Caco-2 (cell line): ENCODE measurements around the gene MAPK8IP3. TPM values are rescaled to one million over a fixed set of nuclear protein-coding genes. Genes with fewer than 3 reads are reported as not detected.
A peak's percentile ranks its signal among the peaks of the same experiment; 100 is the strongest.

ENCODE experiments used
- BruUV-seq: library from RNA; stranded (reverse); fragments of 400-500 nt; replicated peaks from 2 replicates; lab custom pipeline; 2021; lab: Mats Ljungman, UMichigan
- CTCF ChIA-PET: fragments of 300-600 bp; sonication (Branson Sonifier 250); formaldehyde crosslinking; loops from one replicate; lab custom pipeline; 2022; ENCODE audit warnings: antibody characterized with exemption; lab: Charles Lee
- POLR2A ChIA-PET: fragments of 300-600 bp; sonication (Branson Sonifier 250); formaldehyde crosslinking; loops from one replicate; lab custom pipeline; 2022; ENCODE audit warnings: antibody characterized with exemption; lab: Charles Lee
- DNase-seq, 2 experiments: peaks; one replicate each; pipeline versions ENCODE4 v3.0.0 to v3.0.0-alpha.2; 2020 to 2022
- H3K27me3 ChIP-seq: replicated peaks from 2 replicates; pipeline ENCODE4 v1.6.0; 2011; ENCODE audit warnings: low read length; ENCODE audit not compliant: control insufficient read depth, insufficient read depth
- H3K36me3 ChIP-seq: 2 replicates; pipeline ENCODE4 v1.5.1; 2011; ENCODE audit warnings: low read length; ENCODE audit not compliant: control insufficient read depth, insufficient read depth
- H3K4me1 ChIP-seq: fragments of 250-450 bp; sonication (Bioruptor Pico); 2 replicates; pipeline ENCODE4 v1.5.1; 2020; ENCODE audit warnings: mild to moderate bottlenecking
- H3K4me3 ChIP-seq: 2 replicates; pipeline ENCODE4 v1.5.1; 2011; ENCODE audit warnings: low read depth, mild to moderate bottlenecking, control low read depth, low read length
- H3K9me3 ChIP-seq: fragments of 250-450 bp; sonication (Bioruptor Pico); 2 replicates; pipeline ENCODE4 v1.5.1; 2020; ENCODE audit warnings: mild to moderate bottlenecking, moderate library complexity
- H3K27ac Mint-ChIP-seq: one replicate; pipeline ENCODE4 v1.8.0; 2022; ENCODE audit warnings: mixed read lengths; ENCODE audit not compliant: unreplicated experiment
- H3K27me3 Mint-ChIP-seq: one replicate; pipeline ENCODE4 v1.8.0; 2022; ENCODE audit warnings: mixed read lengths; ENCODE audit not compliant: insufficient read depth, unreplicated experiment
- H3K36me3 Mint-ChIP-seq: one replicate; pipeline ENCODE4 v1.8.0; 2022; ENCODE audit warnings: mild to moderate bottlenecking, mixed read lengths; ENCODE audit not compliant: insufficient read depth, unreplicated experiment
- H3K4me1 Mint-ChIP-seq: one replicate; pipeline ENCODE4 v1.8.0; 2022; ENCODE audit warnings: low read depth, mixed read lengths; ENCODE audit not compliant: unreplicated experiment
- H3K4me3 Mint-ChIP-seq: one replicate; pipeline ENCODE4 v1.8.0; 2022; ENCODE audit warnings: mild to moderate bottlenecking, moderate library complexity, mixed read lengths; ENCODE audit not compliant: unreplicated experiment
- H3K9me3 Mint-ChIP-seq: one replicate; pipeline ENCODE4 v1.8.0; 2022; ENCODE audit warnings: mixed read lengths; ENCODE audit not compliant: unreplicated experiment
- CTCF ChIP-seq, 2 experiments: fragments of 200-600 bp in 1 of 2; IDR thresholded peaks; 1 replicate in 1 of 2; 2 replicates in 1 of 2; pipeline versions ENCODE4 v1.5.1 to v1.8.0; 2011 to 2022; ENCODE audit warnings: antibody characterized with exemption in 1 of 2, control low read depth in 1 of 2, inconsistent platforms in 1 of 2, low read depth in 1 of 2, low read length in 1 of 2, mild to moderate bottlenecking in 1 of 2, moderate library complexity in 1 of 2; ENCODE audit not compliant: insufficient read depth in 1 of 2, severe bottlenecking in 1 of 2, unreplicated experiment in 1 of 2
- intact Hi-C: fragments of 100-400 bp; cut with micrococcal nuclease; formaldehyde crosslinking; loops from one replicate; pipeline ENCODE4 v1.10.0; 2022; ENCODE audit not compliant: unreplicated experiment
- total RNA-seq: library from RNA; stranded (reverse); gene quantifications from 2 replicates; pipeline ENCODE4 v1.2.3, GENCODE V29; 2022

The MAPK8IP3 gene
- total RNA-seq, 1 experiment from 2014 or later = 60.5 TPM

DNA sequence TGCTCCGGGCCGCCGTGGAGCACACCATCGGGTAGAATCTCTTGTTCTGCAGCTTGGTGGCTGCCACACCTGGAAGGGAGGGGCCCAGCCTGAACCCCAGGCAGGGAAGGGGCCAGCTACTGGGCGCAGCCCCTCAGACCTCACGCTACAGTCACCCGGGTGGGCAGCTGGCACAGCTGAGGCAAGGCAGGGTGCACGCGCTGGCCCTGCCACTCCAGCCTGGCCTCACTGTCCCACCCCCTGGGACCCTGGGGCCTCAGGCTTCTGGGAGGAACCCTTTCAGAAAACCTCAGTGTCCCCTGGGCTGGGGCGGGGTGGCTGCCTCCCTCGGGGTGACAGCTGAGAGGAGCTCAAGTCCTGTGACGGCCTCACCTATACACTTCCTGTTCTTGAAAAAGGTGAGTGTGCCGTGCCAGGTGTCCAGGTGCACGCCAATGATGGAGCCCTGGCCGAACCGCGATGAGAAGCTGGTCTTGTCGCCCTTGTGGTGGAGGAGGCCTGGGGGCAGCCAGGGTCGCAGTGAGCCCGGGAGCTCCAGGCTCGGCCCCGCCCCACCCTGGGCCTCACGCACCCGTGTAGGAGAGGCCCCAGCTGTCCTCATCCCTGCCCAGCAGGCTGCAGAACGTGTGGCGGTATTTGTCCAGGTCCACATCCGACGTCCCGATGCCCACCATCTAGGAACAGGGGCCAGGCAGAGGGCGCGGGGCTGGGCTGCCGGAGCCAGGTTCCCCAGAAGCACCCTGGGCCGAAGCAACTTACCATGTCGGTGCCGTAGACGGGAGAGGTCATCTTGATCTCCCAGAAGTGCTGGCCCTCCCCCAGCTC lies 71.6 kb downstream of the MAPK8IP3 start:
- Histone ChIP-seq H3K4me1 (peaks cover 15% of the 10 kb centered on the region), H3K27me3 (no peaks in the 10 kb centered on the region), H3K36me3 (no peaks in the 10 kb centered on the region), H3K9me3 (no peaks in the 10 kb centered on the region), H3K4me3 (no peak overlapping the region)
- no peak for TF ChIP-seq CTCF (IDR thresholded peaks at IDR 0.05; ENCODE audit: insufficient read depth in 1 of 2, low read depth in 1 of 2, low read length in 1 of 2, severe bottlenecking in 1 of 2, unreplicated experiment in 1 of 2)
- no peaks in the 10 kb centered on the region for H3K9me3 Mint-ChIP-seq
- ChIA-PET POLR2A (no interaction called here), CTCF (no interaction called here)
- intact Hi-C loops = no loop called here
- no peak overlapping the region for H3K4me3 Mint-ChIP-seq
- no peaks in the 10 kb centered on the region for H3K27me3 Mint-ChIP-seq
- H3K36me3 Mint-ChIP-seq = peaks cover 83% of the 10 kb centered on the region
- no peak overlapping the region for H3K27ac Mint-ChIP-seq
- H3K4me1 Mint-ChIP-seq = peaks cover 8% of the 10 kb centered on the region
- no TSS peak for BruUV-seq
- no peak for DNase-seq

DNA sequence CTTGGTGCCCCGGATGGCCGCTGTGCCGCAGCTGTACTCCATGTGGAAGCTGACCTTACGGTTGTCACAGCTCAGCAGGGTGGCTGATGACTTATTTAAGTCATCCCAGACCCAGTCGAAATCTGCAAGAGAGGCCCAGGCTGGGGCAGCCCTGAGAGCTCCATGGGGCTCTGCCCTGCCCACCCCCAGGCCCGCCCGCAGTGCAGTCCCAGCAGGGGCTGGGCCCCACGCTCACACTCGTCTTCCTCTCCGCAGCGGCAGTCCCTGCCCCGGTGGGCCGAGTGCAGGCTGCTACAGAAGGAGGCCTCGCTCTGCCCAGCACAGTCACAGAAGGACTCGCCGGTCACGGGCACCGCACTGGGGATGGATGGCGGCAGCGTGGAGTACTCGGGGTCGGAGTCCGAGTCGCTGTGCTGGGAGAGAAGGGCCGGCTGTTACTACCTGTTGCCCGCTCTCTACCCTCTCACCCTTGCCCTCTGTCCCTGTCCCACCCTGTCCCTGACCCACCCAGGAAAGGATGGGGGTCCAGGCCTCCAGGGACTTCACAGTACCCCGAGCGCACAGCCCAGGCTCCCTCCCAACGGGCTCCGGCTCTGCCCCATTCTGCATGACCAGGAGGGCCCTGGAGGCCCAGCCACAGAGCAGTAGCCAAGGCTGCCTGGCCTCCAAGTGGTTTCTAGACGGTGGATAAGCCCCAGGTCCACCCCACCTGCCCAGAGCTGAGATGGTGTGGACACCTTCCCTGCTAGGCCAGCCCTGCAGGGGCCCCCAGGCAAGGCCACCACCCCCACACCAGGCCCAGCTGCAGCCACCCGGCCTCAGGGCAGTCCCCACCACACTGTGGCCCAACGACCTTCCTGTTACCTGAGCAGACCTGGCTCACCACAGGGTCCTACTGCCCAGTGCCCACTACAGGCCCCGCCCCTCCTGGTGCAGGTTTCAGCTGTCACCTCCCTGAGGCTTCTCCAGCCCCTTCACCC lies 72.5 kb downstream of the MAPK8IP3 start:
- CTCF ChIA-PET = no interaction called here

More for the DNA sequence above, 72.5 kb downstream of the MAPK8IP3 start:
- intact Hi-C loops = no loop called here
- peaks cover 15% of the 10 kb centered on the region for H3K4me1 ChIP-seq
- Mint-ChIP-seq H3K9me3 (no peaks in the 10 kb centered on the region), H3K4me3 (peak overlapping the region; percentile 54), H3K4me1 (peaks cover 8% of the 10 kb centered on the region), H3K27me3 (no peaks in the 10 kb centered on the region), H3K36me3 (peaks cover 84% of the 10 kb centered on the region), H3K27ac (peak overlapping the region; percentile 48)
- H3K9me3 ChIP-seq = no peaks in the 10 kb centered on the region
- no peak overlapping the region for H3K4me3 ChIP-seq
- POLR2A ChIA-PET = no interaction called here
- no peaks in the 10 kb centered on the region for H3K27me3 ChIP-seq
- DNase-seq = no peak
- TF ChIP-seq CTCF (IDR thresholded peaks at IDR 0.05; ENCODE audit: insufficient read depth in 1 of 2, low read depth in 1 of 2, low read length in 1 of 2, severe bottlenecking in 1 of 2, unreplicated experiment in 1 of 2) = no peak
- BruUV-seq = no TSS peak
- no peaks in the 10 kb centered on the region for H3K36me3 ChIP-seq
